H9 (cell line): ENCODE results near the gene HSD17B13. TPM values are rescaled to one million over a fixed set of nuclear protein-coding genes. Genes with fewer than 3 reads are reported as not detected.

ENCODE experiments used
- DNase-seq: peaks from one replicate; pipeline ENCODE4 v3.0.0-alpha.2; 2017
- H2AFZ ChIP-seq: one replicate; pipeline ENCODE4 v1.6.1; 2013; ENCODE audit warnings: mild to moderate bottlenecking, low read length, control low read depth, moderate library complexity
- H2AK5ac ChIP-seq: 2 replicates; pipeline ENCODE4 v1.6.1; 2013; ENCODE audit warnings: low read length, control low read depth, mixed read lengths; ENCODE audit not compliant: insufficient read length
- H2BK120ac ChIP-seq: one replicate; pipeline ENCODE4 v1.6.1; 2013; ENCODE audit warnings: low read depth, mild to moderate bottlenecking, low read length, control low read depth, inconsistent platforms; ENCODE audit not compliant: poor library complexity, severe bottlenecking
- H2BK12ac ChIP-seq: 2 replicates; pipeline ENCODE4 v1.6.1; 2013; ENCODE audit warnings: low read length, control low read depth, mixed read lengths, low read depth; ENCODE audit not compliant: insufficient read length
- H2BK15ac ChIP-seq: 2 replicates; pipeline ENCODE4 v1.6.1; 2013; ENCODE audit warnings: low read depth, low read length, control low read depth
- H2BK20ac ChIP-seq: one replicate; pipeline ENCODE4 v1.6.1; 2013; ENCODE audit warnings: low read depth, mild to moderate bottlenecking, low read length, control low read depth, inconsistent platforms; ENCODE audit not compliant: poor library complexity, severe bottlenecking
- H2BK5ac ChIP-seq: 2 replicates; pipeline ENCODE4 v1.6.1; 2013; ENCODE audit warnings: low read length, control low read depth, mixed read lengths; ENCODE audit not compliant: insufficient read length
- H3K14ac ChIP-seq: 2 replicates; pipeline ENCODE4 v1.6.1; 2013; ENCODE audit warnings: low read length, control low read depth; ENCODE audit not compliant: insufficient read depth
- H3K18ac ChIP-seq: 2 replicates; pipeline ENCODE4 v1.6.1; 2013; ENCODE audit warnings: low read depth, mild to moderate bottlenecking, mixed read lengths, low read length, control low read depth; ENCODE audit not compliant: insufficient read length
- H3K23ac ChIP-seq: 2 replicates; pipeline ENCODE4 v1.6.1; 2013; ENCODE audit warnings: low read length, control low read depth, mixed read lengths, low read depth; ENCODE audit not compliant: insufficient read length
- H3K23me2 ChIP-seq: 2 replicates; pipeline ENCODE4 v1.6.1; 2013; ENCODE audit warnings: low read depth, mild to moderate bottlenecking, mixed read lengths, low read length, control low read depth; ENCODE audit not compliant: insufficient read length, poor library complexity, severe bottlenecking
- H3K27ac ChIP-seq: 2 replicates; pipeline ENCODE4 v1.5.1; 2013; ENCODE audit warnings: low read length, control low read depth, mixed read lengths, low read depth; ENCODE audit not compliant: insufficient read length
- H3K27me3 ChIP-seq: 2 replicates; pipeline ENCODE4 v1.6.1; 2013; ENCODE audit warnings: low read length, control low read depth, inconsistent platforms; ENCODE audit not compliant: insufficient read depth
- H3K4ac ChIP-seq: 2 replicates; pipeline ENCODE4 v1.6.1; 2013; ENCODE audit warnings: low read depth, mild to moderate bottlenecking, control low read depth, inconsistent platforms, low read length, moderate library complexity
- H3K4me1 ChIP-seq: 2 replicates; pipeline ENCODE4 v1.6.1; 2013; ENCODE audit warnings: low read length, control low read depth, inconsistent platforms; ENCODE audit not compliant: insufficient read depth
- H3K4me2 ChIP-seq: 2 replicates; pipeline ENCODE4 v1.6.1; 2013; ENCODE audit warnings: low read length, control low read depth, mixed read lengths; ENCODE audit not compliant: insufficient read length, insufficient read depth
- H3K56ac ChIP-seq: 2 replicates; pipeline ENCODE4 v1.6.1; 2013; ENCODE audit warnings: low read depth, mild to moderate bottlenecking, mixed read lengths, low read length, control low read depth; ENCODE audit not compliant: insufficient read length
- H3K79me1 ChIP-seq: 2 replicates; pipeline ENCODE4 v1.6.1; 2013; ENCODE audit warnings: low read depth, mild to moderate bottlenecking, moderate library complexity, low read length, control low read depth, inconsistent platforms; ENCODE audit not compliant: insufficient read depth, poor library complexity, severe bottlenecking
- H3K79me2 ChIP-seq: 2 replicates; pipeline ENCODE4 v1.6.1; 2013; ENCODE audit warnings: low read length, control low read depth, inconsistent platforms; ENCODE audit not compliant: insufficient read depth
- H3K9ac ChIP-seq: 2 replicates; pipeline ENCODE4 v1.6.1; 2013; ENCODE audit warnings: low read length, control low read depth, mixed read lengths; ENCODE audit not compliant: insufficient read length; ENCODE audit errors: extremely low read depth
- H3K9me3 ChIP-seq: one replicate; pipeline ENCODE4 v1.6.1; 2013; ENCODE audit warnings: low read depth, low read length, inconsistent platforms; ENCODE audit not compliant: control insufficient read depth
- H3T11ph ChIP-seq: one replicate; pipeline ENCODE4 v1.6.1; 2013; ENCODE audit warnings: mild to moderate bottlenecking, low read length, control low read depth, inconsistent platforms
- H4K20me1 ChIP-seq: one replicate; pipeline ENCODE4 v1.6.1; 2013; ENCODE audit not compliant: control insufficient read depth, insufficient read length, insufficient read depth
- H4K5ac ChIP-seq: 2 replicates; pipeline ENCODE4 v1.6.1; 2013; ENCODE audit warnings: low read depth, mild to moderate bottlenecking, mixed read lengths, low read length, control low read depth; ENCODE audit not compliant: insufficient read length
- H4K8ac ChIP-seq: replicated peaks from 2 replicates; pipeline ENCODE4 v1.6.1; 2013; ENCODE audit warnings: low read length, control low read depth, mixed read lengths, low read depth; ENCODE audit not compliant: insufficient read length
- H4K91ac ChIP-seq: 2 replicates; pipeline ENCODE4 v1.6.1; 2013; ENCODE audit warnings: low read depth, mild to moderate bottlenecking, moderate library complexity, mixed read lengths, low read length, control low read depth; ENCODE audit not compliant: insufficient read length
- H3K27ac Mint-ChIP-seq, 3 experiments: 2 replicates in 2 of 3; 3 replicates in 1 of 3; pipeline ENCODE4 v1.8.0; 2020 to 2021; ENCODE audit warnings: mixed read lengths in 3 of 3, mild to moderate bottlenecking in 1 of 3, moderate library complexity in 1 of 3
- H3K27me3 Mint-ChIP-seq: 2 replicates; pipeline ENCODE4 v1.8.0; 2021; ENCODE audit warnings: low read depth, mild to moderate bottlenecking, moderate library complexity, mixed read lengths
- H3K36me3 Mint-ChIP-seq, 3 experiments: 2 replicates in 2 of 3; 3 replicates in 1 of 3; pipeline ENCODE4 v1.8.0; 2020 to 2021; ENCODE audit warnings: low read depth in 3 of 3, mixed read lengths in 3 of 3; ENCODE audit not compliant: insufficient read depth in 1 of 3
- H3K4me1 Mint-ChIP-seq, 2 experiments: 2 replicates each; pipeline ENCODE4 v1.8.0; 2020; ENCODE audit warnings: mixed read lengths in 2 of 2
- H3K4me3 Mint-ChIP-seq, 2 experiments: 2 replicates in 1 of 2; 3 replicates in 1 of 2; pipeline ENCODE4 v1.8.0; 2020 to 2021; ENCODE audit warnings: mild to moderate bottlenecking in 2 of 2, mixed read lengths in 2 of 2, moderate library complexity in 1 of 2
- H3K9me3 Mint-ChIP-seq, 2 experiments: 2 replicates in 1 of 2; 3 replicates in 1 of 2; pipeline ENCODE4 v1.8.0; 2020; ENCODE audit warnings: mild to moderate bottlenecking in 2 of 2, mixed read lengths in 2 of 2, moderate library complexity in 1 of 2
- total RNA-seq: library from RNA; stranded (reverse); gene quantifications from 2 replicates; pipeline ENCODE4 v1.2.1, GENCODE V29; 2021
- TF ChIP-seq, protein P1 (sequence below): fragments of 200-600 bp; sonication (generic); conservative IDR thresholded peaks from 3 replicates; pipeline ENCODE4 v1.8.0; 2021; ENCODE audit warnings: antibody characterized with exemption, mild to moderate bottlenecking

Gene HSD17B13
- total RNA-seq, 1 experiment from 2014 or later, result not detected

DNA sequence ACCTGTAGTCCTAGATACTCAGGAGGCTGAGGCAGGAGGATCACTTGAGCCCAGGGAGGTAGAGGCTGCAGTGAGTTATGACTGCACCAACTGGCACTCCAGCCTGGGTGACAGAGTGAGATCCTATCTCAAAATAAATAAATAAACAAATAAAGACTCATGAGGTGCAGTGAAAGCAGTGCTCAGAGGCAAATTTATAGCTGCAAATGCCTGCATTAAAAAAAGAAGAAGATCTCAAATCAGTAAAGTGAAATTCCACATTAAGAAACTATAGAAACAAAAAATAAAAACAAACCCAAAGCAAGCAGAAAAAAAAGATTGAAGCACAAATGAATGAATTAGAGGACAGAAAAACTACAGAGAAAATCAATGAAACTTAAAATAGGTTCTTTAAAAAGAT is 22.5 kb upstream of the HSD17B13 start:
- Histone ChIP-seq H3K4ac (no peak overlapping the region), H2BK15ac (no peak overlapping the region), H4K91ac (no peak overlapping the region), H3K4me2 (no peak overlapping the region), H2BK20ac (no peak overlapping the region), H3K27ac (no peak overlapping the region), H3K56ac (no peak overlapping the region), H2BK5ac (no peak overlapping the region), H3K9ac (no peak overlapping the region), H3K4me1 (no peaks in the 10 kb centered on the region), H3K9me3 (no peaks in the 10 kb centered on the region), H3K14ac (no peak overlapping the region), H3K23me2 (no peaks in the 10 kb centered on the region), H3K79me1 (no peaks in the 10 kb centered on the region), H3K79me2 (no peaks in the 10 kb centered on the region), H3K23ac (no peak overlapping the region), H4K8ac (no peak overlapping the region), H3T11ph (no peak overlapping the region), H4K20me1 (no peaks in the 10 kb centered on the region), H4K5ac (no peak overlapping the region), H3K27me3 (no peaks in the 10 kb centered on the region), H2BK120ac (no peak overlapping the region), H2AK5ac (no peak overlapping the region), H2AFZ (no peak overlapping the region), H3K18ac (no peak overlapping the region), H2BK12ac (no peak overlapping the region)
- H3K36me3 Mint-ChIP-seq, result peaks cover 5 to 22% (median 20%) of the 10 kb centered on the region in 3 experiments
- no peaks in the 10 kb centered on the region for H3K27me3 Mint-ChIP-seq
- DNase-seq, result no peak
- no peak overlapping the region for H3K27ac Mint-ChIP-seq
- TF ChIP-seq, protein P1, sequence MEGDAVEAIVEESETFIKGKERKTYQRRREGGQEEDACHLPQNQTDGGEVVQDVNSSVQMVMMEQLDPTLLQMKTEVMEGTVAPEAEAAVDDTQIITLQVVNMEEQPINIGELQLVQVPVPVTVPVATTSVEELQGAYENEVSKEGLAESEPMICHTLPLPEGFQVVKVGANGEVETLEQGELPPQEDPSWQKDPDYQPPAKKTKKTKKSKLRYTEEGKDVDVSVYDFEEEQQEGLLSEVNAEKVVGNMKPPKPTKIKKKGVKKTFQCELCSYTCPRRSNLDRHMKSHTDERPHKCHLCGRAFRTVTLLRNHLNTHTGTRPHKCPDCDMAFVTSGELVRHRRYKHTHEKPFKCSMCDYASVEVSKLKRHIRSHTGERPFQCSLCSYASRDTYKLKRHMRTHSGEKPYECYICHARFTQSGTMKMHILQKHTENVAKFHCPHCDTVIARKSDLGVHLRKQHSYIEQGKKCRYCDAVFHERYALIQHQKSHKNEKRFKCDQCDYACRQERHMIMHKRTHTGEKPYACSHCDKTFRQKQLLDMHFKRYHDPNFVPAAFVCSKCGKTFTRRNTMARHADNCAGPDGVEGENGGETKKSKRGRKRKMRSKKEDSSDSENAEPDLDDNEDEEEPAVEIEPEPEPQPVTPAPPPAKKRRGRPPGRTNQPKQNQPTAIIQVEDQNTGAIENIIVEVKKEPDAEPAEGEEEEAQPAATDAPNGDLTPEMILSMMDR, result no peak
- no peaks in the 10 kb centered on the region for H3K4me1 Mint-ChIP-seq
- H3K9me3 Mint-ChIP-seq, result peaks cover 6 to 11% of the 10 kb centered on the region in 2 experiments; a peak in 3 of 5 replicates
- H3K4me3 Mint-ChIP-seq, result no peak overlapping the region
